Adipocyte (in vitro differentiated cells): ENCODE measurements around the gene CRABP2.

Source experiments
- DNase-seq: peaks from one replicate; pipeline ENCODE4 v3.0.0-alpha.2; 2015; ENCODE audit warnings: low read depth
- H3K27me3 ChIP-seq: replicated peaks from 2 replicates; pipeline ENCODE4 v1.7.0; 2013; ENCODE audit warnings: mild to moderate bottlenecking, low read length, moderate library complexity; ENCODE audit not compliant: control insufficient read depth, insufficient read depth
- H3K36me3 ChIP-seq: 2 replicates; pipeline ENCODE4 v1.7.0; 2013; ENCODE audit warnings: low read length, mild to moderate bottlenecking, moderate library complexity; ENCODE audit not compliant: control insufficient read depth, insufficient read depth, severe bottlenecking
- H3K4me1 ChIP-seq: 2 replicates; pipeline ENCODE4 v1.7.0; 2013; ENCODE audit warnings: mild to moderate bottlenecking, low read length, moderate library complexity; ENCODE audit not compliant: control insufficient read depth, insufficient read depth
- H3K4me3 ChIP-seq: 2 replicates; pipeline ENCODE4 v1.7.0; 2013; ENCODE audit warnings: mild to moderate bottlenecking, low read length, moderate library complexity
- H3K9ac ChIP-seq: 2 replicates; pipeline ENCODE4 v1.7.0; 2013; ENCODE audit warnings: mild to moderate bottlenecking, low read length, moderate library complexity
- H3K9me3 ChIP-seq: 2 replicates; pipeline ENCODE4 v1.7.0; 2013; ENCODE audit warnings: mild to moderate bottlenecking, low read length, moderate library complexity; ENCODE audit not compliant: control insufficient read depth

Gene CRABP2

GRCh38 chr1:156705321-156705917 lies at the start of gene CRABP2:
TSS of gene CRABP2 (minus strand) at chr1:156705583. CDS start at chr1:156705446, 137 bp downstream.
- Histone ChIP-seq H3K4me1 (peaks cover 72% of the 10 kb centered on the region), H3K9me3 (no peaks in the 10 kb centered on the region), H3K36me3 (peaks cover under 1% of the 10 kb centered on the region), H3K4me3 (peak within 1 kb of the TSS; percentile 75), H3K9ac (peak within 1 kb of the TSS; percentile 83), H3K27me3 (no peaks in the 10 kb centered on the region)
- peak; percentile 59 for DNase-seq

- no peak for DNase-seq
- no peaks in the 10 kb centered on the region for H3K27me3 ChIP-seq
These were observed 48.8 kb upstream of the CRABP2 start for GRCh38 chr1:156754219-156754618.

DNA sequence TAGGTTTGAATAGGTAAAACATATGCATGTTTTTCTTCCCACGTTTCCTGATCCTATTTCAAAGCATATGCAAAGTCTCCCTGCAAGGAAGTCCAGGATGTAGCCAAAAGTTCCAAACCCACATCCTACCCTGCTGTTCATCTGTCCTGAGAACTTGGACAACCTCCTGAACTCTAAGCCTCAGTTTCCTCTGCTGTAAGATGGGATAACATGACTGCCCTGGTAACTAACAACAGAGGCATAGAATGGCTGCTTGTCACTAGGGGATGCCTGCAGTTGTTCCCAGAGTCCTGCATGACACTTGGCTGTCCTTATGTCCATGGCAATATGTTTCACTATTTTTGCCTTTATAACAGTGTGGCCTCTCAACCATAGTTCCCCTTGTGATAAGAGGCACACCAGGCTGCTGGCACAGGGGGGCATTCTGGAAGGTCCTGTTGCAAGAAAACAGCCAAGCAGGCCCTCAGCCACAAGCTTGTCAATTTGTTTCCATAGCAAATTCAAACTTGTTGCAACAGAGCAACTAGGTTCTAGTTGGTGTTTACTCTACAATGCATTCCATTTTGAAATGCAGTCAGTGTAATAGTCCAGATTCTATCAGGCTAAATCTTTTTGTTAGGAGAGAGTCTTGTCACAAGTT lies 47.6 kb upstream of the CRABP2 start:
- Histone ChIP-seq H3K4me1 (peaks cover 37% of the 10 kb centered on the region), H3K27me3 (no peaks in the 10 kb centered on the region), H3K4me3 (peak overlapping the region; percentile 94), H3K36me3 (no peaks in the 10 kb centered on the region), H3K9ac (peak overlapping the region; percentile 97), H3K9me3 (no peaks in the 10 kb centered on the region)
- DNase-seq = peak; percentile 89

More at GRCh38 chr1:156754219-156754618, 48.8 kb upstream of the CRABP2 start:
- Histone ChIP-seq H3K9me3 (no peaks in the 10 kb centered on the region), H3K4me3 (no peak overlapping the region), H3K36me3 (no peaks in the 10 kb centered on the region), H3K9ac (no peak overlapping the region), H3K4me1 (peaks cover 24% of the 10 kb centered on the region)

GRCh38 chr1:156751757-156752481 lies 46.5 kb upstream of the CRABP2 start:
- DNase-seq = peak; percentile 99
- no peaks in the 10 kb centered on the region for H3K27me3 ChIP-seq
- H3K4me3 ChIP-seq = peak overlapping the region; percentile 94
- no peaks in the 10 kb centered on the region for H3K9me3 ChIP-seq
- H3K4me1 ChIP-seq = peaks cover 45% of the 10 kb centered on the region
- no peaks in the 10 kb centered on the region for H3K36me3 ChIP-seq
- peak overlapping the region; percentile 97 for H3K9ac ChIP-seq

GRCh38 chr1:156751451-156751756 lies 46.0 kb upstream of the CRABP2 start, which contains the start of gene HDGF:
TSS of gene HDGF (minus strand) at chr1:156751675. CDS start at chr1:156751429, 246 bp downstream.
- Histone ChIP-seq H3K4me1 (peaks cover 48% of the 10 kb centered on the region), H3K36me3 (no peaks in the 10 kb centered on the region), H3K4me3 (peak within 1 kb of the TSS; percentile 94), H3K9ac (peak within 1 kb of the TSS; percentile 97), H3K9me3 (no peaks in the 10 kb centered on the region), H3K27me3 (no peaks in the 10 kb centered on the region)
- DNase-seq = no peak

DNA sequence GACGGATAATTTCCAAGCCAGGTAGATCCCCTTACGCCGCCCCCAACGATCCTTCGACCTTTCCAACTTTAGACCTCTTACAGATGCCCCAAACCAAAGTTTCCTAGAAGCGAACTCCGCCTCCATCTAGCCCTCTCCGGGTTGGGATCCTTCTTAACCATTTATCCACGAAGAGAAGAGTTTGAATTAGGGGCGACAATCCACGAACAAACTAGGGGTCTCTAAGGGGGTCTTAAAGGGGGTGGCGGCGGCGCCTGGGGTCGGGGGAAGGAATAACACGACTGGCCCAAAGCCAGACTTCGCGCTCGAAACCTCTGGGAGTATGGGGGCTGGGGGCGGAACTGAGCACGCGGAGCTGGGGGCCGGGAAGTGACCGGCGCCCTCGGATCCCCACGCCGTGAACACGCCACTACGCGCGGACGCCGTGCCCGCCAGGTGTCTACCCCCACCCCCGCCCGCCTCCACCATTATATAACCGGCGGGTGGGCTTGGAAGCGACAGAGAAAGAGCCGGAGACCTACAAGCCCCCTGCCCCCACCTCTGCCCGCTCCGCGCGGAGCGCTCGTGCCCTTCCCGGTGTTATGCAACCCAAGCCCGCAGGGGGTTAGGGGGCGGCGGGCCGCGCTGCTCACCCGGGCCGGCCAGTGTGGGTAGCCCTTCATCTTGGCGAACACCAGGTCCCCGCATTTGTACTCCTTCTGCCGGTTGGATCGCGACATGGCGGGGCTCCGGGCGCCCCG lies 45.5 kb upstream of the CRABP2 start:
- DNase-seq = peak; percentile 82
- Histone ChIP-seq H3K36me3 (no peaks in the 10 kb centered on the region), H3K9me3 (no peaks in the 10 kb centered on the region), H3K4me3 (peak overlapping the region; percentile 94), H3K27me3 (no peaks in the 10 kb centered on the region), H3K4me1 (peaks cover 54% of the 10 kb centered on the region), H3K9ac (peak overlapping the region; percentile 95)

GRCh38 chr1:156750191-156750672 lies 44.8 kb upstream of the CRABP2 start:
- Histone ChIP-seq H3K36me3 (no peaks in the 10 kb centered on the region), H3K9ac (peak overlapping the region; percentile 95), H3K4me1 (peaks cover 60% of the 10 kb centered on the region), H3K4me3 (peak overlapping the region; percentile 94), H3K9me3 (no peaks in the 10 kb centered on the region), H3K27me3 (no peaks in the 10 kb centered on the region)
- DNase-seq = peak; percentile 59

DNA sequence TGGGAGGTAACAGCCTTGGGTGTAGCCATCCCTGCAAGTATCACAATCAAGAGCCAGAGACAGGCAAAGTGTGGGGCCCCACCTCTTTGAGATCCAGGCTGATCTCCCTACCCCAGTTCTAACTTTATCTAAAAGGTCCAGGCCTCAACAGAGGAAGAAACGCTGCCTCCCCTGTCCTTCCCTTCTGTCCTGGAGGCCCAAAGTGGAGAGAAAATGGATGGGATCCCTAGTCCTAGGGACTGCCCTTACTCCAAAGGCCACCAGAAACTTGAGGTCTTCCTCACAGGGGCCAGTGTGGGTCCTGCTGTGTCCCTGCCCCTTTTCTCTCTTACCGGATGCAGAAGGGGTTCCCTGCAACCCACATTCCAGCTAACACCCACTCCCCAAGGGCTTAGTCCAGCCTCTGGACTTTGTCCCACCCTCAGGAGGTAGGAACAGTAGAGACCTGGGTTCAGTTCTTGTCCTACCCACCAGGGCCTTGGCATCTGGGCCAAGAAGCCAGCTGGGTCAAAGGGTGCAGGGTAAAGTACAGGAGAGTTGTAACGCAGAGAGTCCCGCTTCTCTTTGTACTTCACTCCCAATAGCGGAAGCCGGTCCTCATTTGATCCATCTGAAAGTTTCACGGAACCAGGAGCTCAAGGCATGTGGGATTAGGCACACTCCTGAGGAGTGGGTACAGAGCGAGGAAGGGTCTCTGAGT lies 44.2 kb upstream of the CRABP2 start:
- DNase-seq = no peak
- peak overlapping the region; percentile 95 for H3K9ac ChIP-seq
- no peaks in the 10 kb centered on the region for H3K27me3 ChIP-seq
- peaks cover 66% of the 10 kb centered on the region for H3K4me1 ChIP-seq
- H3K36me3 ChIP-seq = peaks cover 5% of the 10 kb centered on the region
- peak overlapping the region; percentile 94 for H3K4me3 ChIP-seq
- H3K9me3 ChIP-seq = no peaks in the 10 kb centered on the region

DNA sequence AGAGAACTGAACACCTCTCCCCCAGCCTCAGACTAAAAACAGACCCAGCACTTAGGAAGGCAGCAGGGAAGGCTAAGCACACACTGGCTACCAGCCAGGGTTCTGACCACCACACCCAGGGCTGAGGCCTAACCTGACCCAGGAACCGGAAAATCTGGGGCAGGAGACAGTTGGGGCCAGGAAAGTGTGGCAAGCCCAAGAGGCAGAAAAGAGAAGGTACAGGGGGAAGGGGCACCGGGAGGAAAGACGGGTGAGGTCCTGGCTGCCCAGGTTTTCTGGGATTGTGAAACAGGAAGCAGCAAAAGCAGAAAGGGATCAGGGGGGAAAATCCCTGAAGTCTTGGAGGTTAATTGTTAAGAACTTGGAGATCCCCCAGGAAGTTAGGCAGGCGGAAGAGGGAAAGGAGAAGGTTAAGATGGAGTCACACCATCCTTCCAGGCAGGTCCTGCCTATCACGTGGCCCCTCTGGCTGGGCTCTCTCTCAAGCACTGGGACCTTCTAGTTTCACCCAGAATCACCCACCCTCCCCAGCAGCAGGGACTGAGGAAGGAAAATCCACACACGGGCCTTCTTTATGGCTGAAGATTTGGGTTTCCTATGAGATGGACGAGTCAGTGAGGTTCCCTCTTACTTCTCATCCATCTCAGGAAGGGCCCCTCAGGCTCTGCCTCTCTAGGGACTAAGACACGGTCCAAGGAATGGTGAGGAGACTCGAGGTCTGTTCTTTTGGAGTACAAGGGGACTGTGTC lies 43.5 kb upstream of the CRABP2 start:
- peak overlapping the region; percentile 94 for H3K4me3 ChIP-seq
- DNase-seq = peak; percentile 65

More for the DNA sequence above, 43.5 kb upstream of the CRABP2 start:
- H3K9me3 ChIP-seq = no peaks in the 10 kb centered on the region
- H3K36me3 ChIP-seq = peaks cover 8% of the 10 kb centered on the region
- peak overlapping the region; percentile 95 for H3K9ac ChIP-seq
- peaks cover 65% of the 10 kb centered on the region for H3K4me1 ChIP-seq
- H3K27me3 ChIP-seq = no peaks in the 10 kb centered on the region
